HepG2 (cell line): Measurements from ENCODE around the gene RRBP1. TPM values are rescaled to one million over a fixed set of nuclear protein-coding genes. Genes with fewer than 3 reads are reported as not detected.

Experiments used
- ATAC-seq: fragments of 200-7000 bp; cut with Tn5 transposase; 3 replicates; pipeline ENCODE4 v1.9.1; 2020; ENCODE audit warnings: mild to moderate bottlenecking, moderate library complexity
- BruUV-seq: library from RNA; stranded (reverse); fragments of 400-500 nt; replicated peaks from 2 replicates; lab custom pipeline; 2021; lab: Mats Ljungman, UMichigan
- CTCF ChIA-PET: fragments of 300-600 bp; formaldehyde crosslinking; extraction: SDS; loops from one replicate; lab custom pipeline; 2021; ENCODE audit warnings: low total read pairs, inconsistent platforms, low intra/inter-chr PET ratio; lab: Yijun Ruan, JAX
- POLR2A ChIA-PET: fragments of 350-600 bp; sonication (Branson Sonifier 250); formaldehyde crosslinking; loops from one replicate; lab custom pipeline; 2020; ENCODE audit warnings: antibody characterized with exemption, inconsistent platforms; lab: Yijun Ruan, JAX
- DNase-seq: peaks from one replicate; pipeline ENCODE4 v3.0.0-alpha.2; 2015; ENCODE audit warnings: low spot score
- FAIRE-seq: peaks from 3 replicates; lab custom pipeline; 2011; peaks lifted over from hg19 to GRCh38; lab: Jason Lieb, UNC
- H2AFZ ChIP-seq: one replicate; pipeline ENCODE4 v1.6.1; 2011; ENCODE audit warnings: low read length, inconsistent platforms
- H3K27ac ChIP-seq: fragments of 300-600 bp; 3 replicates; pipeline ENCODE4 v1.8.0; 2011; ENCODE audit warnings: mixed run types, mild to moderate bottlenecking, mixed read lengths, low read length, inconsistent platforms; ENCODE audit not compliant: insufficient read depth; ENCODE audit errors: extremely low read length
- H3K27me3 ChIP-seq, 2 experiments: fragments of 200-600 bp in 1 of 2; 2 replicates in 1 of 2; 3 replicates in 1 of 2; pipeline versions ENCODE4 v1.6.0 to v1.8.0; 2011; ENCODE audit warnings: low read length in 2 of 2, mild to moderate bottlenecking in 2 of 2, moderate library complexity in 2 of 2, inconsistent platforms in 1 of 2; ENCODE audit not compliant: insufficient read depth in 2 of 2, control insufficient read depth in 1 of 2
- H3K36me3 ChIP-seq, 2 experiments: fragments of 200-600 bp in 1 of 2; replicated peaks in 1 of 2; 2 replicates in 1 of 2; 3 replicates in 1 of 2; pipeline versions ENCODE4 v1.5.1 to v1.8.0; 2011; ENCODE audit warnings: low read length in 2 of 2, inconsistent platforms in 1 of 2; ENCODE audit not compliant: insufficient read depth in 2 of 2, control insufficient read depth in 1 of 2
- H3K4me1 ChIP-seq: 2 replicates; pipeline ENCODE4 v1.5.1; 2012; ENCODE audit warnings: low read length, inconsistent platforms; ENCODE audit not compliant: insufficient read depth
- H3K4me2 ChIP-seq: 2 replicates; pipeline ENCODE4 v1.6.0; 2011; ENCODE audit warnings: low read depth, low read length, inconsistent platforms
- H3K4me3 ChIP-seq, 3 experiments: fragments of 200-600 bp in 1 of 3; sonication (generic), shearing (Covaris generic) in 1 of 3; replicated peaks in 1 of 3; 2 replicates each; pipeline ENCODE4 v1.5.1; 2011 to 2016; ENCODE audit warnings: low read length in 3 of 3, inconsistent platforms in 2 of 3, low read depth in 2 of 3, mild to moderate bottlenecking in 2 of 3, control low read depth in 1 of 3, mixed read lengths in 1 of 3; ENCODE audit not compliant: insufficient read depth in 1 of 3
- H3K79me2 ChIP-seq: one replicate; pipeline ENCODE4 v1.6.1; 2011; ENCODE audit warnings: low read length, inconsistent platforms; ENCODE audit not compliant: insufficient read depth
- H3K9ac ChIP-seq: 2 replicates; pipeline ENCODE4 v1.6.0; 2011; ENCODE audit warnings: mild to moderate bottlenecking, low read depth, low read length, inconsistent platforms; ENCODE audit not compliant: insufficient read depth
- H3K9me3 ChIP-seq: 2 replicates; pipeline ENCODE4 v1.5.1; 2012; ENCODE audit warnings: mild to moderate bottlenecking, low read length
- H4K20me1 ChIP-seq: 2 replicates; pipeline ENCODE4 v1.6.0; 2011; ENCODE audit warnings: inconsistent platforms, mild to moderate bottlenecking, low read length, moderate library complexity; ENCODE audit not compliant: insufficient read depth
- SP2 ChIP-seq: sonication (generic); formaldehyde crosslinking; IDR thresholded peaks from 2 replicates; pipeline ENCODE4 v1.5.1; 2020; ENCODE audit warnings: mild to moderate bottlenecking, missing genetic modification reagents
- TBL1XR1 ChIP-seq: fragments of 150-350 bp; IDR thresholded peaks from 2 replicates; pipeline ENCODE4 v1.6.1; 2014; ENCODE audit warnings: borderline replicate concordance, low read length; ENCODE audit not compliant: partially characterized antibody
- ZNF263 ChIP-seq: sonication (generic); formaldehyde crosslinking; IDR thresholded peaks from 2 replicates; pipeline ENCODE4 v1.4.0; 2020; ENCODE audit warnings: missing genetic modification reagents
- ZNF7 ChIP-seq: IDR thresholded peaks from 2 replicates; pipeline ENCODE4 v1.6.1; 2016; ENCODE audit warnings: missing biosample characterization, missing genetic modification reagents
- ZSCAN12 ChIP-seq: sonication (generic); formaldehyde crosslinking; IDR thresholded peaks from 2 replicates; pipeline ENCODE4 v1.9.0; 2021; ENCODE audit warnings: mild to moderate bottlenecking, missing genetic modification reagents
- WGBS: methylation state at CpG from one replicate; pipeline ENCODE4 v1.1.6; 2017; ENCODE audit warnings: low lambda C conversion rate; 5-methylcytosine and 5-hydroxymethylcytosine counted together
- in situ Hi-C: cut with HindIII; loops from 2 replicates; pipeline ENCODE4 v1.10.0; 2017; ENCODE audit warnings: low pct_unique_long_range_greater_than_20kb; ENCODE audit not compliant: extremely low pct_ligation_motif_present
- intact Hi-C: fragments of 100-400 bp; cut with micrococcal nuclease; formaldehyde crosslinking; loops from one replicate; pipeline ENCODE4 v1.10.0; 2022; ENCODE audit not compliant: unreplicated experiment
- polyA plus RNA-seq, 8 experiments: library from polyadenylated mRNA; depleted of rRNA in 3 of 8; stranded (reverse) in 7 of 8; unstranded in 1 of 8; fragments of >200 nt; fragmentation: Illumina TruSeq in 4 of 8; extraction: Trizol in 4 of 8; gene quantifications; 2 replicates each; pipeline versions ENCODE4 v1.2.1 to v1.2.3, GENCODE V29; 2011 to 2016; ENCODE audit warnings: low read depth in 4 of 8, missing spikeins in 1 of 8, mixed read lengths in 1 of 8; ENCODE audit not compliant: insufficient read depth in 1 of 8
- total RNA-seq, 5 experiments: library from RNA; depleted of rRNA; stranded (reverse); fragments of >200 nt; fragmentation: Illumina TruSeq; extraction: Trizol; gene quantifications; 2 replicates each; pipeline ENCODE4 v1.2.3, GENCODE V29; 2016; ENCODE audit warnings: low read depth in 1 of 5

The RRBP1 gene
- total and polyA plus RNA-seq, 2 of the 13 experiments (the other 11 are each of a cell fraction or from before 2014, with no cell fraction given), result 150 to 222 TPM

GRCh38 chr20:17598013-17598550, 84.0 kb downstream of the RRBP1 start:
- in situ Hi-C loops, result no loop called here
- intact Hi-C loops, result no loop called here
- TF ChIP-seq ZNF7 (CRISPR knock-in tag), result 0 out of 2 replicates have a peak, but pooled peaks have one; percentile 47
- no peak for TF ChIP-seq ZSCAN12 (CRISPR knock-in tag)
- TF ChIP-seq ZNF263 (CRISPR knock-in tag), result no peak
- no peak for TF ChIP-seq TBL1XR1
- H2AFZ ChIP-seq, result no peak overlapping the region
- no peak overlapping the region for H3K9ac ChIP-seq
- ChIA-PET POLR2A (no interaction called here), CTCF (no interaction called here)
- DNase-seq, result no peak
- H3K27me3 ChIP-seq, result no peaks in the 10 kb centered on the region
- peaks cover 7% of the 10 kb centered on the region; the same call in 1 of the 2 replicates for H3K9me3 ChIP-seq
- H3K79me2 ChIP-seq, result peaks cover 42% of the 10 kb centered on the region
- WGBS, result 94% methylated on average over 1 of the region's 1 CpG
- H4K20me1 ChIP-seq, result no peaks in the 10 kb centered on the region
- FAIRE-seq, result no peak
- H3K27ac ChIP-seq, result no peak overlapping the region
- no peak overlapping the region for H3K4me2 ChIP-seq
- no peak for ATAC-seq
- no peak overlapping the region for H3K4me3 ChIP-seq
- H3K4me1 ChIP-seq, result peaks cover 5% of the 10 kb centered on the region; the same call in 1 of the 2 replicates
- H3K36me3 ChIP-seq, result peaks cover 0 to 11% of the 10 kb centered on the region in 2 experiments; a peak in 1 of 5 replicates
- BruUV-seq, result no TSS peak

- ChIA-PET POLR2A (no interaction called here), CTCF (no interaction called here)
- Histone ChIP-seq H2AFZ (no peak overlapping the region), H3K4me2 (no peak overlapping the region), H3K9ac (no peak overlapping the region), H3K27ac (no peak overlapping the region), H3K27me3 (no peaks in the 10 kb centered on the region), H3K79me2 (peaks cover 48% of the 10 kb centered on the region), H3K4me1 (no peaks in the 10 kb centered on the region), H3K36me3 (no peaks in the 10 kb centered on the region), H3K4me3 (no peak overlapping the region), H3K9me3 (peaks cover 7% of the 10 kb centered on the region; the same call in 1 of the 2 replicates), H4K20me1 (no peaks in the 10 kb centered on the region)
- intact Hi-C loops, result no loop called here
- BruUV-seq, result no TSS peak
- WGBS, result 95% methylated on average over 2 of the region's 2 CpGs
- FAIRE-seq (no peak), DNase-seq (no peak), ATAC-seq (no peak)
- no peak for TF ChIP-seq SP2
- in situ Hi-C loops, result no loop called here
These were observed 86.2 kb downstream of the RRBP1 start for GRCh38 chr20:17595856-17596255.
